Astrocyte (in vitro differentiated cells and primary cell): ENCODE results near the gene EMC10. TPM values are rescaled to one million over a fixed set of nuclear protein-coding genes. Genes with fewer than 3 reads are reported as not detected.

Source experiments
- DNase-seq: peaks from one replicate; pipeline ENCODE4 v3.0.0-alpha.2; 2010; ENCODE audit warnings: low read depth
- FAIRE-seq: peaks from 2 replicates; lab custom pipeline; 2011; peaks lifted over from hg19 to GRCh38; lab: Jason Lieb, UNC
- H2AFZ ChIP-seq: 2 replicates; pipeline ENCODE4 v1.6.0; 2012; ENCODE audit warnings: low read depth, low read length, inconsistent platforms
- H3K27ac ChIP-seq: 2 replicates; pipeline ENCODE4 v1.5.1; 2011; ENCODE audit warnings: low read depth, low read length, inconsistent platforms
- H3K27me3 ChIP-seq: 2 replicates; pipeline ENCODE4 v1.6.0; 2011; ENCODE audit warnings: low read length, inconsistent platforms; ENCODE audit not compliant: insufficient read depth
- H3K36me3 ChIP-seq: 2 replicates; pipeline ENCODE4 v1.5.1; 2011; ENCODE audit warnings: low read length, inconsistent platforms; ENCODE audit not compliant: insufficient read depth
- H3K4me1 ChIP-seq: 2 replicates; pipeline ENCODE4 v1.5.1; 2011; ENCODE audit warnings: low read length, inconsistent platforms; ENCODE audit not compliant: insufficient read depth
- H3K4me2 ChIP-seq: 2 replicates; pipeline ENCODE4 v1.6.0; 2012; ENCODE audit warnings: low read length, inconsistent platforms
- H3K4me3 ChIP-seq: 2 replicates; pipeline ENCODE4 v1.5.1; 2011; ENCODE audit warnings: low read depth, mild to moderate bottlenecking, low read length, inconsistent platforms; ENCODE audit not compliant: insufficient read depth
- H3K79me2 ChIP-seq: 2 replicates; pipeline ENCODE4 v1.6.0; 2012; ENCODE audit warnings: mild to moderate bottlenecking, low read length, inconsistent platforms; ENCODE audit not compliant: insufficient read depth
- H3K9ac ChIP-seq: 2 replicates; pipeline ENCODE4 v1.6.0; 2012; ENCODE audit warnings: mild to moderate bottlenecking, low read length, inconsistent platforms
- H3K9me3 ChIP-seq: 2 replicates; pipeline ENCODE4 v1.5.1; 2012; ENCODE audit warnings: low read depth, mild to moderate bottlenecking, low read length, inconsistent platforms; ENCODE audit not compliant: insufficient read depth
- H4K20me1 ChIP-seq: 2 replicates; pipeline ENCODE4 v1.6.0; 2012; ENCODE audit warnings: low read length, inconsistent platforms; ENCODE audit not compliant: insufficient read depth
- H3K27ac Mint-ChIP-seq: one replicate; pipeline ENCODE4 v1.8.0; 2021; ENCODE audit warnings: mild to moderate bottlenecking, mixed read lengths; ENCODE audit not compliant: unreplicated experiment
- H3K27me3 Mint-ChIP-seq: one replicate; pipeline ENCODE4 v1.8.0; 2021; ENCODE audit warnings: low read depth, mixed read lengths; ENCODE audit not compliant: unreplicated experiment
- H3K36me3 Mint-ChIP-seq: one replicate; pipeline ENCODE4 v1.8.0; 2021; ENCODE audit warnings: low read depth, mixed read lengths; ENCODE audit not compliant: unreplicated experiment
- H3K4me1 Mint-ChIP-seq: one replicate; pipeline ENCODE4 v1.8.0; 2021; ENCODE audit warnings: low read depth, mixed read lengths; ENCODE audit not compliant: unreplicated experiment
- H3K4me3 Mint-ChIP-seq: one replicate; pipeline ENCODE4 v1.8.0; 2021; ENCODE audit warnings: mild to moderate bottlenecking, moderate library complexity, mixed read lengths; ENCODE audit not compliant: unreplicated experiment
- H3K9me3 Mint-ChIP-seq: one replicate; pipeline ENCODE4 v1.8.0; 2021; ENCODE audit warnings: mild to moderate bottlenecking, mixed read lengths; ENCODE audit not compliant: unreplicated experiment
- CTCF ChIP-seq: IDR thresholded peaks from 2 replicates; pipeline ENCODE4 v1.5.1; 2011; ENCODE audit warnings: low read depth, mild to moderate bottlenecking, inconsistent platforms, low read length, moderate library complexity; ENCODE audit not compliant: insufficient read depth
- EZH2 ChIP-seq: IDR thresholded peaks from 2 replicates; pipeline ENCODE4 v1.6.1; 2012; ENCODE audit warnings: mild to moderate bottlenecking, low read length, inconsistent platforms; ENCODE audit not compliant: insufficient read depth
- total RNA-seq: library from RNA; stranded (reverse); gene quantifications from 2 replicates; pipeline ENCODE4 v1.2.1, GENCODE V29; 2021

Gene EMC10
- total RNA-seq, 1 donor from 2014 or later: not detected

GRCh38 chr19:50460161-50460765 lies 16.0 kb upstream of the EMC10 start:
- Histone ChIP-seq H3K9ac (no peak overlapping the region), H3K9me3 (no peaks in the 10 kb centered on the region), H3K27me3 (no peaks in the 10 kb centered on the region), H4K20me1 (no peaks in the 10 kb centered on the region), H3K4me1 (peaks cover 5% of the 10 kb centered on the region), H3K27ac (no peak overlapping the region), H3K36me3 (no peaks in the 10 kb centered on the region), H3K79me2 (no peaks in the 10 kb centered on the region), H2AFZ (peak overlapping the region; percentile 51), H3K4me2 (peak overlapping the region; percentile 76), H3K4me3 (no peak overlapping the region)
- no peak overlapping the region for H3K27ac Mint-ChIP-seq
- H3K27me3 Mint-ChIP-seq: peaks cover 2% of the 10 kb centered on the region
- H3K9me3 Mint-ChIP-seq: peaks cover 9% of the 10 kb centered on the region
- no peak overlapping the region for H3K4me3 Mint-ChIP-seq
- peak; percentile 56 for DNase-seq
- H3K36me3 Mint-ChIP-seq: no peaks in the 10 kb centered on the region
- H3K4me1 Mint-ChIP-seq: no peaks in the 10 kb centered on the region
- TF ChIP-seq EZH2 (no peak), CTCF (peak; percentile 13)
- no peak for FAIRE-seq

- no peaks in the 10 kb centered on the region for H3K27me3 ChIP-seq
- H4K20me1 ChIP-seq: no peaks in the 10 kb centered on the region
- H3K27ac ChIP-seq: no peak overlapping the region
- TF ChIP-seq EZH2 (no peak), CTCF (peak; percentile 65)
- no peaks in the 10 kb centered on the region for H3K36me3 ChIP-seq
- H3K9ac ChIP-seq: no peak overlapping the region
- peaks cover 5% of the 10 kb centered on the region for H3K4me1 ChIP-seq
- no peak overlapping the region for H3K4me3 ChIP-seq
- H3K27ac Mint-ChIP-seq: no peak overlapping the region
- H3K9me3 Mint-ChIP-seq: peaks cover 15% of the 10 kb centered on the region
- H2AFZ ChIP-seq: peak overlapping the region; percentile 68
- peaks cover 2% of the 10 kb centered on the region for H3K27me3 Mint-ChIP-seq
- no peaks in the 10 kb centered on the region for H3K9me3 ChIP-seq
- H3K4me3 Mint-ChIP-seq: no peak overlapping the region
- H3K4me1 Mint-ChIP-seq: no peaks in the 10 kb centered on the region
- no peaks in the 10 kb centered on the region for H3K36me3 Mint-ChIP-seq
- H3K79me2 ChIP-seq: no peaks in the 10 kb centered on the region
- H3K4me2 ChIP-seq: no peak overlapping the region
- FAIRE-seq (no peak), DNase-seq (peak; percentile 34)
Observed at GRCh38 chr19:50461066-50461875, 15.0 kb upstream of the EMC10 start.
